ENCODE data around the gene CPSF4L.
"Not testable (repeated sequence)": the region's sequence is repeated elsewhere in the genome, so short reads cannot be mapped to it uniquely, and the experiment has no call there.

Gene CPSF4L

GRCh38 chr17:73261617-73261951, at the start of gene CPSF4L:
CPSF4L (minus strand) TSS chr17:73261880; CDS start chr17:73261818, 62 bp downstream.
- DNase-seq: no peak

GRCh38 chr17:73311428-73311780, 49.7 kb upstream of the CPSF4L start:
- peak in 1 of 3 experiments; percentile 64 for DNase-seq

- peak in 2 of 3 experiments; percentile 22 to 61 for DNase-seq
Measured at GRCh38 chr17:73309727-73310596, 48.3 kb upstream of the CPSF4L start.

- not testable (repeated sequence) for DNase-seq
Measured at GRCh38 chr17:73308959-73309358, 47.3 kb upstream of the CPSF4L start.

- DNase-seq: no peak
Measured at GRCh38 chr17:73308017-73308823, 46.5 kb upstream of the CPSF4L start.

- no peak for DNase-seq
Measured at GRCh38 chr17:73307130-73307529, 45.5 kb upstream of the CPSF4L start.

- no peak for DNase-seq
Measured at GRCh38 chr17:73305845-73306836, 44.5 kb upstream of the CPSF4L start.

GRCh38 chr17:73304971-73305812, 43.5 kb upstream of the CPSF4L start:
- peak; percentile 55 to 76 (median 75) for DNase-seq

GRCh38 chr17:73304438-73304837, 42.8 kb upstream of the CPSF4L start:
- no peak for DNase-seq

GRCh38 chr17:73302189-73302588, 40.5 kb upstream of the CPSF4L start:
- no peak for DNase-seq

- no peak for DNase-seq
Measured at GRCh38 chr17:73301369-73301768, 39.7 kb upstream of the CPSF4L start.

- DNase-seq: no peak
Measured at GRCh38 chr17:73300392-73300791, 38.7 kb upstream of the CPSF4L start.

- peak in 1 of 3 experiments; percentile 23 for DNase-seq
Measured at GRCh38 chr17:73297934-73298861, 36.5 kb upstream of the CPSF4L start.

GRCh38 chr17:73293480-73293911, 31.8 kb upstream of the CPSF4L start:
- DNase-seq: no peak

GRCh38 chr17:73293031-73293430, 31.4 kb upstream of the CPSF4L start:
- DNase-seq: no peak

- no peak for DNase-seq
Measured at GRCh38 chr17:73292031-73292531, 30.4 kb upstream of the CPSF4L start.

- no peak for DNase-seq
Measured at GRCh38 chr17:73291260-73291801, 29.7 kb upstream of the CPSF4L start.

GRCh38 chr17:73290399-73291259, 28.9 kb upstream of the CPSF4L start:
- DNase-seq: no peak
